ENCODE measurements around the gene ATP6V1G3. TPM values are rescaled to one million over a fixed set of nuclear protein-coding genes. Genes with fewer than 3 reads are reported as not detected.

ATP6V1G3 gene
- total RNA-seq, 4 donors from 2014 or later, result not detected

DNA sequence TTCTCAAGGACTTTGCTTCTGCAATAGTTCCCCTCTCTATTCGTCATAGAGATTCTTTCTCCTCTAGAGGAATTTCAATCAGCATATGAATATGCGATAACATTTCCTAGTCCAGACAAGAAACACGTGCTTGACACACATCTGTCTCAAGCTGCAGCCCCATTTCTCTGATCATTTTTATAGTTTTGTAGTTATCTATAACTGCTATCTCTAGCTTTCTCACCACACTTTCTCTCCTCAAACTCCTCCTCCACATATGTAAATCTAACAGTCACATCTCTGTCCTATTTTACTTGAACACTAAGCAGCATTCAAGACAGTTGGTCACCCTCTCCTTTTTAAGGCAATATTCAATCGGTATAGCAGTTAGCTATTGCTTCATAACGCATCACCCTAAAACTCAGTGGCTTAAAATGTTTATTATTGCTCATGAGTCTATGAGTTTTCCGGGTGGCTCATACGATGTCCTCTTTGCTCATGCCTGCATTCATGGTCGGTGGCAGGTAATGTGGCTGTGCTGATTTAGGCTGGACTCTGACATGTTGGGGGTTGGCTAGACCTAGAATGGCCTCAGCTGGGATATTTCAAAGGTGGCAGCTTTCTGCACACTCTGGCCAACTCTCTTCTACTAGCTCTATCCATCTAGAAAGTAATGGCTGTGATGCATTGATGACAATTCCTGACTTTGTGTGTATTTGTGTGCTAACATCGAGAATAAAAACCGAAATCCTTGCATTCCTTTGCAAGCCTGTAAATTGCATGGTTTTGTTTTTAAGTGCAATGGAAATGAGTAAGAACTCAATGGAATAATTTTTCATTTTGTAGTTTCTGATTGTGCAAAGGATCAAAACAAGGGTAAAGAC is 20.6 kb downstream of the ATP6V1G3 start:
- Histone ChIP-seq H3K36me3 (no peaks in the 10 kb centered on the region), H3K27me3 (no peaks in the 10 kb centered on the region), H3K4me1 (no peaks in the 10 kb centered on the region), H3K4me3 (no peak overlapping the region), H3K9me3 (no peaks in the 10 kb centered on the region), H3K27ac (no peak overlapping the region)
- TF ChIP-seq, protein P1, sequence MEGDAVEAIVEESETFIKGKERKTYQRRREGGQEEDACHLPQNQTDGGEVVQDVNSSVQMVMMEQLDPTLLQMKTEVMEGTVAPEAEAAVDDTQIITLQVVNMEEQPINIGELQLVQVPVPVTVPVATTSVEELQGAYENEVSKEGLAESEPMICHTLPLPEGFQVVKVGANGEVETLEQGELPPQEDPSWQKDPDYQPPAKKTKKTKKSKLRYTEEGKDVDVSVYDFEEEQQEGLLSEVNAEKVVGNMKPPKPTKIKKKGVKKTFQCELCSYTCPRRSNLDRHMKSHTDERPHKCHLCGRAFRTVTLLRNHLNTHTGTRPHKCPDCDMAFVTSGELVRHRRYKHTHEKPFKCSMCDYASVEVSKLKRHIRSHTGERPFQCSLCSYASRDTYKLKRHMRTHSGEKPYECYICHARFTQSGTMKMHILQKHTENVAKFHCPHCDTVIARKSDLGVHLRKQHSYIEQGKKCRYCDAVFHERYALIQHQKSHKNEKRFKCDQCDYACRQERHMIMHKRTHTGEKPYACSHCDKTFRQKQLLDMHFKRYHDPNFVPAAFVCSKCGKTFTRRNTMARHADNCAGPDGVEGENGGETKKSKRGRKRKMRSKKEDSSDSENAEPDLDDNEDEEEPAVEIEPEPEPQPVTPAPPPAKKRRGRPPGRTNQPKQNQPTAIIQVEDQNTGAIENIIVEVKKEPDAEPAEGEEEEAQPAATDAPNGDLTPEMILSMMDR (IDR thresholded peaks at IDR 0.05), result no peak
- TF ChIP-seq POLR2AphosphoS5 (IDR thresholded peaks at IDR 0.05), result no peak
- no peak for TF ChIP-seq EP300 (IDR thresholded peaks at IDR 0.05)
- no peak for TF ChIP-seq POLR2A (IDR thresholded peaks at IDR 0.05)
- DNase-seq (ENCODE audit: low spot score in 2 of 2), result no peak
- WGBS, result 75% methylated on average over 10 of the region's 10 CpGs

DNA sequence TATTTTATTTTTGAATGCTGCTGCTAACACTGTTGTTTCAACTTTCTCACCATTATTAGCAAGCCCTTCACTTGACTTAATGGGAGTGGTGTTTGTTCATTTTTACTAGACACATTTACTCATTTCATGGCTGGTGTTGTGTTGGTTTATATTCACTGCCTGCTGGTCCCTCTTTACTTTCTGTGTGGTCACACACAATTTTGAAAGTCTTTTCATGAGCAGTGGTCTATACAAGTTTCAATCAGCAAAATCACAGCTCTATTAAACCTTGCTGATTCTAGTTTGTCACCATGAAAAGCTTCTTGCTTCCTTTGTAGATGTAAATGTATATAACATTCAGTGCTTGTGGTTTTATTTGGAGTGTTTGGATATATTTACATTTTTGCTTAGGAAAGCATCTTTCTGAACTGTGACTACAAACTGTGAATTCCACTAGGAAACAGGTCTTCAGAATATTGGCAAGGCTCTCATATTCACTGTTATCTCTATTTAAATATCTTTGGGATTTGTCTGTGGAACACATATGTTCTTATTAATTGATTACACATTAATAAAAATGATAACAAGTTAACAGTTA is 22.8 kb downstream of the ATP6V1G3 start:
- no peaks in the 10 kb centered on the region for H3K36me3 ChIP-seq
- H3K27ac ChIP-seq, result no peak overlapping the region
- no peak for DNase-seq (ENCODE audit: low spot score in 2 of 2)
- no peak overlapping the region for H3K4me3 ChIP-seq
- no peaks in the 10 kb centered on the region for H3K27me3 ChIP-seq
- no peaks in the 10 kb centered on the region for H3K4me1 ChIP-seq
- TF ChIP-seq EP300 (IDR thresholded peaks at IDR 0.05) (no peak), POLR2AphosphoS5 (IDR thresholded peaks at IDR 0.05) (no peak), POLR2A (IDR thresholded peaks at IDR 0.05) (no peak)
- TF ChIP-seq, protein P1 (IDR thresholded peaks at IDR 0.05), result no peak
- H3K9me3 ChIP-seq, result no peaks in the 10 kb centered on the region

- no peak overlapping the region for H3K4me3 ChIP-seq
- TF ChIP-seq EP300 (IDR thresholded peaks at IDR 0.05) (no peak), POLR2A (IDR thresholded peaks at IDR 0.05) (no peak)
- TF ChIP-seq, protein P1 (IDR thresholded peaks at IDR 0.05), result no peak
- DNase-seq (ENCODE audit: low spot score in 2 of 2), result no peak
- no peak overlapping the region for H3K27ac ChIP-seq
- no peaks in the 10 kb centered on the region for H3K4me1 ChIP-seq
- no peaks in the 10 kb centered on the region for H3K36me3 ChIP-seq
- H3K9me3 ChIP-seq, result no peaks in the 10 kb centered on the region
- H3K27me3 ChIP-seq, result no peaks in the 10 kb centered on the region
Measured at GRCh38 chr1:198500096-198500495, 40.4 kb downstream of the ATP6V1G3 start.

- no peaks in the 10 kb centered on the region for H3K36me3 ChIP-seq
- no peak for TF ChIP-seq POLR2A (IDR thresholded peaks at IDR 0.05)
- no peak for TF ChIP-seq EP300 (IDR thresholded peaks at IDR 0.05)
- TF ChIP-seq POLR2AphosphoS5 (IDR thresholded peaks at IDR 0.05), result no peak
- TF ChIP-seq, protein P1 (IDR thresholded peaks at IDR 0.05), result no peak
- WGBS, result 84% methylated on average over 1 of the region's 1 CpG
- H3K4me3 ChIP-seq, result no peak overlapping the region
- no peak overlapping the region for H3K27ac ChIP-seq
- DNase-seq (ENCODE audit: low spot score in 2 of 2), result no peak
- no peaks in the 10 kb centered on the region for H3K9me3 ChIP-seq
- H3K27me3 ChIP-seq, result no peaks in the 10 kb centered on the region
- H3K4me1 ChIP-seq, result no peaks in the 10 kb centered on the region
Measured at GRCh38 chr1:198499588-198499987, 40.9 kb downstream of the ATP6V1G3 start.

GRCh38 chr1:198498881-198499280 is 41.6 kb downstream of the ATP6V1G3 start:
- H3K9me3 ChIP-seq, result no peaks in the 10 kb centered on the region
- no peak for DNase-seq (ENCODE audit: low spot score in 2 of 2)
- H3K4me1 ChIP-seq, result no peaks in the 10 kb centered on the region
- TF ChIP-seq EP300 (IDR thresholded peaks at IDR 0.05) (no peak), POLR2AphosphoS5 (IDR thresholded peaks at IDR 0.05) (no peak), POLR2A (IDR thresholded peaks at IDR 0.05) (no peak)
- TF ChIP-seq, protein P1 (IDR thresholded peaks at IDR 0.05), result no peak
- no peak overlapping the region for H3K27ac ChIP-seq
- no peak overlapping the region for H3K4me3 ChIP-seq
- no peaks in the 10 kb centered on the region for H3K27me3 ChIP-seq
- H3K36me3 ChIP-seq, result no peaks in the 10 kb centered on the region
- 68% methylated on average over 1 of the region's 1 CpG for WGBS
